GM18520 (cell line): ENCODE data around the gene FIGNL2.
"Not testable (repeated sequence)": the region's sequence is repeated elsewhere in the genome, so short reads cannot be mapped to it uniquely, and the experiment has no call there.

Experiments
- ATAC-seq: cut with Tn5 transposase; IDR thresholded peaks from one replicate; pipeline ENCODE4 v1.9.1; 2021; ENCODE audit not compliant: unreplicated experiment

Gene FIGNL2

GRCh38 chr12:51818566-51819300, 29.8 kb downstream of the FIGNL2 start:
- no peak for ATAC-seq

- ATAC-seq, result no peak
These were observed 30.4 kb downstream of the FIGNL2 start for GRCh38 chr12:51818086-51818485.

DNA sequence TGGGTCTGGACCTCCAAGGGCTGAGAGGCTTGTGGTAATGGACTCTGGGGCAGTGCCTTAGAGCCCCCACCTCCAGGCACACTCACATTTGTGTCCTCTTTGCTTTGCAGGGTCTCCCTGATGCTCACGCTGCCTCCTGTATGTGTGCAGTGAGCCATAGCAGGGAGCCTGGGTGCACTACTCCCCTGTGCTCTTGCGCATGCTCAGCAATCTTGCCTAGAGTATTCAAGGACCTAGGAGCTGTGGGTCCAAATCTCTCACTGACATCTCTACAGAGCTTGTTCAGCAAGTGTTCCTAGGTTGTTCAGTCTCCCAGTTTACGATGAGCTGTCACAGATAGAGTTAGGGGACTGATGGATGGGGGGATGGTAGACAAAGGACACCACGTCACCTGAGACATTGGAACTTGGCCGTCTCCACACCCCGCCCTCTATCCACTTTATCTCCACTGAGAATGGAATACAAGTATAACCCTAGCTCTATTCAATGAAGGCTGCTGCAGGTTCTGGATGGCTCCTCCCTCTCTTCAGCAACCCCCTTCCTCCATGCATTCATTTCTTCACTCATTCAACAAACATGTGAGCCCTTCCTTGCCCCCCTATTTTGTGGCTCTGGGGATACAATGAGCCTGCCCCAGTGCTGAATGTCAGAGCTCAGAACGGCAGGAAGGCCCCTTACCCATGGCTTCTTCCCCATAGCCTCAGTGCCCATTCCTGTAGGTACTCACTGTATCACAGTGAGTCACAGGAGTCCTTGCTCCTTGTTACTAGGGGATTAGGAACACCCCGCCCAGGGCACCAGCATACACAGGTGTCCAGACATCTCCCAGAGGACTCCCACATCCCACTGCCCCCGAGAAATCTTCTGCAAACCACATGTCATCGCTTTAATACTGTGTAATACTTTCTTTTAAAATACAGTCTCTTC, 31.2 kb downstream of the FIGNL2 start:
- no peak for ATAC-seq

- no peak for ATAC-seq
These were observed 32.9 kb downstream of the FIGNL2 start for GRCh38 chr12:51815571-51815970.

- no peak for ATAC-seq
These were observed 34.0 kb downstream of the FIGNL2 start for GRCh38 chr12:51814311-51815088.

GRCh38 chr12:51813931-51814310, 34.6 kb downstream of the FIGNL2 start:
- no peak for ATAC-seq

DNA sequence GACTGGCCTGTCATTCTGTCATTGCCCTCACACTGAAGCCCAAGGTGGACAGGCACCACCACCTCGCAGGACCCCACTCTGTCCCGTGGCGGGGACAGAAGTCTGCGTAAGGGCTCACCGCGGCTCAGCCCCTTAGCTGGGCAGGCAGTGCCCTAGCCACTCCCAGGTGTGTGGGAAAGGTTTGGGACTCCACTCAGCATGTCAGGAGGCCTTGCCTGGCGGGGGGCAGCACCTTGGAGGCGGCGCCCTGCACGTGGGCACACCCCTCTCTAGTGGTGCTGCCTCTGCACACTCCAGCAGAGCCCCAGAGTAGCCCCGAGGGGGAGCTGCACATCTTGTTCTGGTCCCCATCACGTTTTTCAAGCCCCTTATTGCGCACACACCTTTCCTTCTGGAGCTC, 35.6 kb downstream of the FIGNL2 start:
- no peak for ATAC-seq

GRCh38 chr12:51811203-51812202, 37.0 kb downstream of the FIGNL2 start:
- no peak for ATAC-seq

DNA sequence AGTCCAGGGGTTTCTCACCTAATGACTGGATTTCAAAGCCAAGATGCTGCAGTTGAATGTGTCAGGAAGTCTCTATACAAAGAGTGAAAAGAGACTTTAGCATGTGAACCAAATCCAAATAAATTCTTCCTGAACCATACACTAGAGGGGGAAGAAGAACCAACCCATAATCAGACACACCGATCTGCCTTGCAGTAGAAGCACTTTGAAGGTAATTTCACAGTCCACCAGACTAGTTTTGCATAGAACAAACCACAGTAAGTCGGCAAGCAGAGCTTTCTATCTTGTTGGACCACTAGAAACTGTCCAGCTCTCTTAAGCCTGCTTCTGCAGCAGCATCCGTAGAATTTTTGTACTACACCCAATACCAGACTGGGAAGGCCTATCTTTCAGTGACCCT, 39.3 kb downstream of the FIGNL2 start:
- no peak for ATAC-seq

- no peak for ATAC-seq
These were observed 41.6 kb downstream of the FIGNL2 start for GRCh38 chr12:51806896-51807295.

DNA sequence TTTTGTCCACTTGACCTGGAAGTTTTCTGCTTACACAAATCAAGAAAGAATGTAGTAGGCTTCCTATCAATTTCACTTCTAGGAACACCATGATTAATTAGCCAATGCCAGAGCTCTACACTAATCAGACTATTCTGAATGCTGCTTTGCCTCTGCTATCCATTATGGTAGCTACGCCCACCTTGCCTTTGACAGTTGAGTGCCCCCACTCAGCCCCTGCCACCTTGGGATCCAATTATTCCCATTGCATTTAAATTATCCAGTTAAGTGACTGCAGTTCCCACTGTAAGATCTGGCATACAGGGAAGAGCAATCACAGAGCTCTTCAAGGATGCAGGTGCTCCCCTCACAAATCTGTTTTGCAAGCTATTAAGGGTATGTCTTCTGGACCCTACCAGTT, 47.5 kb downstream of the FIGNL2 start:
- ATAC-seq, result no peak

DNA sequence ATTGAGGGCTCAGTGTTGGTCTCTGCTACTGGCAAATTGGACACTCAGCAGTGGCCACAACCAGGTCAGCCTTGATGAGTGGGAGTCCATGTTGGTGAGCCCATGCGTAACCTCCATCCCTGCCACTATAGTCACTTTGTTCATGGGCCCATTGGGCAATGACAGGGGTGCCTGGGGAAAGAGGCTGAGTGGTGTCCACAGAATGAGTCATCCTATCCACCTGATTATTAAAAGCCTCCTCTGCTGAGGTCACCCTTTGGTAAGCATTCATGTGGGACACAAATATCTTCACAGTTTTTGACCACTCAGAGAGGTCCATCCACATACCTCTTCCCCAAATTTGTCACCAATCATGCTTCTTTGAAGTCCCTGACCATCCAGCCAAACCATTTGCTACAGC, 50.0 kb downstream of the FIGNL2 start:
- ATAC-seq, result no peak

DNA sequence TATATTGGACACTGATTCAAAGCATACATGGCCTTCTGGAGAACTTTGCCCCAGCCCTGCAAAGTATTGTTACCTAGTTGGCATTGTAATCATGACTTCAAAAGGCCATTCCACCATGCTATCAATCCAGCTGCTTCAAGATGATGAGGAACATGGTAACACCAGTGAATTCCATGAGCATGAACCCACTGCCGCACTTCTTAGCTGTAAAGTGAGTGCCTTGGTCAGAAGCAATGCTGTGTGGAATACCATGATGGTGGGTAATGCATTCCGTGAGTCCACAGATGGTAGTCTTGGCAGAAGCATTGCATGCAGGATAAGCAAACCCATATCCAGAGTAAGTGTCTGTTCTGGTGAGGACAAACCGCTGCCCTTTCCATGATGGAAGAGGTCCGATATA, 50.5 kb downstream of the FIGNL2 start:
- ATAC-seq, result not testable (repeated sequence)

GRCh38 chr12:51797301-51797700, 51.2 kb downstream of the FIGNL2 start:
- no peak for ATAC-seq

DNA sequence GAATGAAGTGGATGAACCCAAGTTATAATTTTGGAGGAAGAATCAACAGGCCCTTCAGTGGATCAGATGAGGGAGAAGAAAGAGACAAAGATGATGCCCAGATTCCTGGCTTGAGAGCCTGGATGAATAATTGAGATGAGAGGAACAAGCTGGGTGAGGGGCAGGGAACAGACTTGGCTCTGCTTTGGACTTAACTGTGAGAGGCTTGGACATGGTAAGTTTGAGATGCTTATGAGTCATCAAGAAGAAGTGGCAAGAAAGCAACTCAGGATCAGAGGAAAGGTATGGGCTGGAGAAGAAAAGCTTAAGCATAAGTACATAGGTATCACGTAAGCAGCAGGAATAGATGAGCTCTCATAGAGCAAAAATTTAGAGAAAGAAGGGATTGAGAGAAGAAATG, 55.3 kb downstream of the FIGNL2 start:
- no peak for ATAC-seq

- no peak for ATAC-seq
These were observed 56.1 kb downstream of the FIGNL2 start for GRCh38 chr12:51792417-51792816.

DNA sequence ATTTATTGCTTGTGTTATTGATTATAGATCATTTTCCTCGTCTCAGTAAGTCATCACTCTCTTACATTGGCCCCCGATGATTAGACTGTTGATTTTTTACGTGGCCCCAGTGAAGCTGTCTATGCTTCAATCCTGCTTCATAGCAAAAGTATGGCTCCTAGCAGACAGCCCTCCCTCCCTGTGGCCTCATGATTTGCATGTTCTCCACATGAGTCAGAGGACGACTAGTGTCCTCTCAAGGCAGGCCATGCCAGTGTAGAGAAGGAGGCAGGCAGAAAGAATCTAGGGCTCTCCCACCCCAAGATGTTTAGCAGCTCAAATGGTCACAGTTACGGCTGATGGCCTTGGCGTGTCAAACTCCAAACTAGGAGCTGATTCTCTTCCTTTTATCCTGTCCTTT, 59.6 kb downstream of the FIGNL2 start:
- no peak for ATAC-seq

DNA sequence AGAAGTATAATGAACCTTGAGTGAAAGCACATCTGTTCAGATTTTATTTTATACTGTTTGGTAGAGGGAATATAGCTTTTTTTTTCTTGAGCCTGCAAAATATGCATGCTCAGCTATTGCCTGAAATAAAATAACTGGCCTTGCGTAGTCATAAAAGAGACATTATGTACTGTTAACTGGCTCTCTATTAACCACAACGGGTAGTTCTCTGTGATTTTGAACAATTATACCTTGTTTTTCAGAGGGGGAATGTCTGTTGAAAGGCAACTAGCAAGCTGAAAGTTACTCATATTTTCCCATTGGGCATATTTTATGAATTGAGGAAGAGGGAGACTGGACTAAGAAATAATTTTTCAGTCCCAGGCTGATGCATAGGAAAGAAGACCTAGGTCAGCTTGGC, 62.6 kb downstream of the FIGNL2 start:
- ATAC-seq, result no peak

DNA sequence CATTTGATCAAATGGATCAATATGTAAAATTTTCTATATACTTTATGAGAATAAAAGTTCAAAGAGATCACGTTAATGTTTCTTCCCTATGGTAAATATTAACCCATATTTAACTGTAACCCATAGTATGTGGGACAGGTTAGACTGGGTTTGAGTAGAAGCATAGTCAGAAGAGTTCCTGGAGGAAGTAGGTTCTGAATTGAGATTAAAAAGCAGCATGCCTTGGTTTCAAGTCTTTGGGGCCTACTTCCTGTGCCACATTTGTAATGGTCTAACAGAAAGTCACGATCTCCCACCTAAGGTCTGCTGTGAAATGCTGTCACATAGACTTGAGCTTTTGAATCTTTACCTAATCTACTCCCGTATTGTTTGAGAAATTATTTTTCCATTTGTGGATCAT, 63.8 kb downstream of the FIGNL2 start:
- no peak for ATAC-seq

DNA sequence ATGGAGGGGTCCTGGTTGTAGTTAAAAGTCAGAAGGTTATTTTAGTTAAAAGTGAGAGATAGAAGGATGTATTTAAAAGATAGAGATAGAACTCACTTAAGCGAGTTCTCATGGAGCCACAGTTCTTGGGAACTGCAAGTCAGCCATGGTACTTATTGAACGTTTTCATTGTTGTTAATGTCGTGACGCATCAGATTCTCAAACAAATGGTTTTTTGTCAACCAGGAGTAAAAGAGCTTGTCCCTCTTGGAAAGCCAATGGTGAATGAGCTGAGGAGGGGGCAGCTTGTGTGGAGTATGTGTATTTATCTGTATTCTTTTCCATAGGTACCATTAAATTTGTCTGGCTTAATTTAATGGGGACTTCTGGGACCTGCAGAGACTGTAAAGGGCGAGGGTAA, 68.6 kb downstream of the FIGNL2 start:
- no peak for ATAC-seq
